ENCODE data around the gene DCST2. TPM values are rescaled to one million over a fixed set of nuclear protein-coding genes. Genes with fewer than 3 reads are reported as not detected.

The DCST2 gene
- total and polyA plus RNA-seq, 10 of the 15 experiments (the other 5 are each of a cell fraction or from before 2014, with no cell fraction given) = 0.33 to 0.41 (median 0.36) TPM; not detected in 7

DNA sequence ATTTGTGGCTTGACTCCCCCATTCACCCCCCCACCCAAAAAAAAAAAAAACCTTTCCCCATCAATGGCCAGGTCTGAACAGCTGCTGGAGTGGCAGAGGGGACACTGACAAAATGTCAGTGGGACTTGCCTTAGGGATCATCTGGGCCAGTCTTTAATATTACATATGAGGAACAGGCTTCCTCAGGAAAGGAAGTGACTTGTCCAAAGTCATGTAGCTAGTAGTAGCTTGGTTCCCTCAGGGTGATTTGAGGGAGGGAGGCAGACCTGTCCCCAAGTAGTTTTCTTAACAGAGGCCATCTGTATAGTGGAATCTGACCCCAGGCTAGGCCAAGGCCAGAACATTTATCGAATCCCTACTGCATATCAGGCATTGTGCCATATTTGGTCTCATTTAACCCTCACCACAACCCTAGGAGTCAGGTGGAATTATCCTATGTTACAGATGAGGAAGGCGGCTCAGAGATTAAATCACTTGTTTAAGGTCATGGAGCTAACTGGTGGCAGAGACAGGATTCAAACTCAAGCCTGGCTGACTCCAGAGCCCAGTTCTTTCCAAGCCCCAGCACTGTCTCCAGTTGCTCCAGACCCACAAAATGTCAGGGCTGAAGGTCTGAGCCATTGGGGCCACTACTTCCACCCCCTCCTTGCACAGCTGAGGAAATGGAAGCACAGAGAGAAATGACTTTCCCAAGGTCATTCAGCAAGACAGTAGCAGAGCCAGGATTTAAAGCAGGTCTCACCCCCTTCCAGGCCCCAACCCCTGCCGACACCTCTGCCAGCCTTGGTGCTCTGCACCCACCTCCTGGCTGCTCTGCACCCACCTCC lies 20.6 kb downstream of the DCST2 start:
- POLR2A ChIA-PET = interaction anchor here (0.7 to 0.8 kb wide), 2 partner anchors 14 to 50 kb away, joined by 3 read pairs; no protein-coding TSS in a partner anchor

More for the DNA sequence above, 20.6 kb downstream of the DCST2 start:
- no peaks in the 10 kb centered on the region for H3K27me3 ChIP-seq (replicated peaks in 1 of 2; ENCODE audit: control insufficient read depth in 2 of 2, insufficient read depth in 2 of 2, low read length in 1 of 2)
- peaks cover 42% of the 10 kb centered on the region for H3K4me1 ChIP-seq (ENCODE audit: control insufficient read depth, insufficient read depth, low read length)
- no peaks in the 10 kb centered on the region for H3K9me3 ChIP-seq (replicated peaks; ENCODE audit: control insufficient read depth, insufficient read depth, low read length)
- no peaks in the 10 kb centered on the region for H4K20me1 ChIP-seq (ENCODE audit: control insufficient read depth, insufficient read depth)
- peaks cover 0 to 22% of the 10 kb centered on the region in 2 experiments; a peak in 3 of 4 replicates for H3K36me3 ChIP-seq (ENCODE audit: control insufficient read depth in 2 of 2, insufficient read depth in 2 of 2, low read length in 1 of 2)
- ChIA-PET RAD21 (ENCODE audit: unreplicated experiment) (interaction anchor here (1.1 kb wide), 1 partner anchor 14 kb away, joined by 5 read pairs; no protein-coding TSS in a partner anchor), CTCF (interaction anchor here (1.1 to 1.4 kb wide), 3 partner anchors 15 to 49 kb away, joined by 3 to 6 read pairs (median 4); no protein-coding TSS in a partner anchor), SMC1A (ENCODE audit: uncharacterized antibody, unreplicated experiment) (interaction anchor here (1.2 kb wide), 1 partner anchor 9 kb away, joined by 3 read pairs; no protein-coding TSS in a partner anchor)
- no peak overlapping the region for H3K4me3 ChIP-seq
- FAIRE-seq (no peak), ATAC-seq (no peak), DNase-seq (ENCODE audit: low read depth, low spot score) (no peak)
- H3K79me2 ChIP-seq (ENCODE audit: control insufficient read depth, insufficient read depth, low read length) = peaks cover 9% of the 10 kb centered on the region
- H3K27ac ChIP-seq (ENCODE audit: control insufficient read depth, insufficient read depth) = no peak overlapping the region
- no peak overlapping the region for H2AFZ ChIP-seq (ENCODE audit: control insufficient read depth, low read depth, low read length)
- intact Hi-C loops (cut with micrococcal nuclease; ENCODE audit: unreplicated experiment) = no loop called here
- no peak overlapping the region for H3K9ac ChIP-seq (ENCODE audit: control insufficient read depth, insufficient read depth, low read length)
- BruUV-seq (replicated peaks) = no TSS peak
- TF ChIP-seq, protein P1, sequence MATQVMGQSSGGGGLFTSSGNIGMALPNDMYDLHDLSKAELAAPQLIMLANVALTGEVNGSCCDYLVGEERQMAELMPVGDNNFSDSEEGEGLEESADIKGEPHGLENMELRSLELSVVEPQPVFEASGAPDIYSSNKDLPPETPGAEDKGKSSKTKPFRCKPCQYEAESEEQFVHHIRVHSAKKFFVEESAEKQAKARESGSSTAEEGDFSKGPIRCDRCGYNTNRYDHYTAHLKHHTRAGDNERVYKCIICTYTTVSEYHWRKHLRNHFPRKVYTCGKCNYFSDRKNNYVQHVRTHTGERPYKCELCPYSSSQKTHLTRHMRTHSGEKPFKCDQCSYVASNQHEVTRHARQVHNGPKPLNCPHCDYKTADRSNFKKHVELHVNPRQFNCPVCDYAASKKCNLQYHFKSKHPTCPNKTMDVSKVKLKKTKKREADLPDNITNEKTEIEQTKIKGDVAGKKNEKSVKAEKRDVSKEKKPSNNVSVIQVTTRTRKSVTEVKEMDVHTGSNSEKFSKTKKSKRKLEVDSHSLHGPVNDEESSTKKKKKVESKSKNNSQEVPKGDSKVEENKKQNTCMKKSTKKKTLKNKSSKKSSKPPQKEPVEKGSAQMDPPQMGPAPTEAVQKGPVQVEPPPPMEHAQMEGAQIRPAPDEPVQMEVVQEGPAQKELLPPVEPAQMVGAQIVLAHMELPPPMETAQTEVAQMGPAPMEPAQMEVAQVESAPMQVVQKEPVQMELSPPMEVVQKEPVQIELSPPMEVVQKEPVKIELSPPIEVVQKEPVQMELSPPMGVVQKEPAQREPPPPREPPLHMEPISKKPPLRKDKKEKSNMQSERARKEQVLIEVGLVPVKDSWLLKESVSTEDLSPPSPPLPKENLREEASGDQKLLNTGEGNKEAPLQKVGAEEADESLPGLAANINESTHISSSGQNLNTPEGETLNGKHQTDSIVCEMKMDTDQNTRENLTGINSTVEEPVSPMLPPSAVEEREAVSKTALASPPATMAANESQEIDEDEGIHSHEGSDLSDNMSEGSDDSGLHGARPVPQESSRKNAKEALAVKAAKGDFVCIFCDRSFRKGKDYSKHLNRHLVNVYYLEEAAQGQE (IDR thresholded peaks at IDR 0.05; ENCODE audit: low read depth, low read length) = no peak
- TF ChIP-seq BHLHE40 (IDR thresholded peaks at IDR 0.05; ENCODE audit: borderline replicate concordance in 1 of 2, low read depth in 2 of 2, low read length in 1 of 2) (no peak), TBL1XR1 (IDR thresholded peaks at IDR 0.05; ENCODE audit: low read depth, low read length) (no peak), BRCA1 (IDR thresholded peaks at IDR 0.05; ENCODE audit: low read depth, low read length) (no peak), SREBF2 (IDR thresholded peaks at IDR 0.05; ENCODE audit: low read length) (no peak), POLR2A (IDR thresholded peaks at IDR 0.05; ENCODE audit: low read depth, low read length) (no peak)
- TF ChIP-seq, protein P2, sequence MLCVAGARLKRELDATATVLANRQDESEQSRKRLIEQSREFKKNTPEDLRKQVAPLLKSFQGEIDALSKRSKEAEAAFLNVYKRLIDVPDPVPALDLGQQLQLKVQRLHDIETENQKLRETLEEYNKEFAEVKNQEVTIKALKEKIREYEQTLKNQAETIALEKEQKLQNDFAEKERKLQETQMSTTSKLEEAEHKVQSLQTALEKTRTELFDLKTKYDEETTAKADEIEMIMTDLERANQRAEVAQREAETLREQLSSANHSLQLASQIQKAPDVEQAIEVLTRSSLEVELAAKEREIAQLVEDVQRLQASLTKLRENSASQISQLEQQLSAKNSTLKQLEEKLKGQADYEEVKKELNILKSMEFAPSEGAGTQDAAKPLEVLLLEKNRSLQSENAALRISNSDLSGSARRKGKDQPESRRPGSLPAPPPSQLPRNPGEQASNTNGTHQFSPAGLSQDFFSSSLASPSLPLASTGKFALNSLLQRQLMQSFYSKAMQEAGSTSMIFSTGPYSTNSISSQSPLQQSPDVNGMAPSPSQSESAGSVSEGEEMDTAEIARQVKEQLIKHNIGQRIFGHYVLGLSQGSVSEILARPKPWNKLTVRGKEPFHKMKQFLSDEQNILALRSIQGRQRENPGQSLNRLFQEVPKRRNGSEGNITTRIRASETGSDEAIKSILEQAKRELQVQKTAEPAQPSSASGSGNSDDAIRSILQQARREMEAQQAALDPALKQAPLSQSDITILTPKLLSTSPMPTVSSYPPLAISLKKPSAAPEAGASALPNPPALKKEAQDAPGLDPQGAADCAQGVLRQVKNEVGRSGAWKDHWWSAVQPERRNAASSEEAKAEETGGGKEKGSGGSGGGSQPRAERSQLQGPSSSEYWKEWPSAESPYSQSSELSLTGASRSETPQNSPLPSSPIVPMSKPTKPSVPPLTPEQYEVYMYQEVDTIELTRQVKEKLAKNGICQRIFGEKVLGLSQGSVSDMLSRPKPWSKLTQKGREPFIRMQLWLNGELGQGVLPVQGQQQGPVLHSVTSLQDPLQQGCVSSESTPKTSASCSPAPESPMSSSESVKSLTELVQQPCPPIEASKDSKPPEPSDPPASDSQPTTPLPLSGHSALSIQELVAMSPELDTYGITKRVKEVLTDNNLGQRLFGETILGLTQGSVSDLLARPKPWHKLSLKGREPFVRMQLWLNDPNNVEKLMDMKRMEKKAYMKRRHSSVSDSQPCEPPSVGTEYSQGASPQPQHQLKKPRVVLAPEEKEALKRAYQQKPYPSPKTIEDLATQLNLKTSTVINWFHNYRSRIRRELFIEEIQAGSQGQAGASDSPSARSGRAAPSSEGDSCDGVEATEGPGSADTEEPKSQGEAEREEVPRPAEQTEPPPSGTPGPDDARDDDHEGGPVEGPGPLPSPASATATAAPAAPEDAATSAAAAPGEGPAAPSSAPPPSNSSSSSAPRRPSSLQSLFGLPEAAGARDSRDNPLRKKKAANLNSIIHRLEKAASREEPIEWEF (IDR thresholded peaks at IDR 0.05; ENCODE audit: insufficient replicate concordance, low read depth, low read length) = no peak
- TF ChIP-seq, protein P3, sequence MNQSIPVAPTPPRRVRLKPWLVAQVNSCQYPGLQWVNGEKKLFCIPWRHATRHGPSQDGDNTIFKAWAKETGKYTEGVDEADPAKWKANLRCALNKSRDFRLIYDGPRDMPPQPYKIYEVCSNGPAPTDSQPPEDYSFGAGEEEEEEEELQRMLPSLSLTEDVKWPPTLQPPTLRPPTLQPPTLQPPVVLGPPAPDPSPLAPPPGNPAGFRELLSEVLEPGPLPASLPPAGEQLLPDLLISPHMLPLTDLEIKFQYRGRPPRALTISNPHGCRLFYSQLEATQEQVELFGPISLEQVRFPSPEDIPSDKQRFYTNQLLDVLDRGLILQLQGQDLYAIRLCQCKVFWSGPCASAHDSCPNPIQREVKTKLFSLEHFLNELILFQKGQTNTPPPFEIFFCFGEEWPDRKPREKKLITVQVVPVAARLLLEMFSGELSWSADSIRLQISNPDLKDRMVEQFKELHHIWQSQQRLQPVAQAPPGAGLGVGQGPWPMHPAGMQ (IDR thresholded peaks at IDR 0.05; ENCODE audit: borderline replicate concordance) = no peak
- in situ Hi-C loops (cut with MboI) = no loop called here
- H3K4me2 ChIP-seq (ENCODE audit: control insufficient read depth, insufficient read depth) = no peak overlapping the region
- WGBS (ENCODE audit: insufficient coverage, insufficient replicate concordance, low lambda C conversion rate, missing lambda C conversion rate) = 79% methylated on average over 3 of the region's 3 CpGs
